ENCODE measurements around the gene HOXD8. TPM values are rescaled to one million over a fixed set of nuclear protein-coding genes. Genes with fewer than 3 reads are reported as not detected.

HOXD8 gene
- total and polyA plus RNA-seq, 2 of the 8 experiments (the other 6 are each of a cell fraction or from before 2014, with no cell fraction given): not detected

DNA sequence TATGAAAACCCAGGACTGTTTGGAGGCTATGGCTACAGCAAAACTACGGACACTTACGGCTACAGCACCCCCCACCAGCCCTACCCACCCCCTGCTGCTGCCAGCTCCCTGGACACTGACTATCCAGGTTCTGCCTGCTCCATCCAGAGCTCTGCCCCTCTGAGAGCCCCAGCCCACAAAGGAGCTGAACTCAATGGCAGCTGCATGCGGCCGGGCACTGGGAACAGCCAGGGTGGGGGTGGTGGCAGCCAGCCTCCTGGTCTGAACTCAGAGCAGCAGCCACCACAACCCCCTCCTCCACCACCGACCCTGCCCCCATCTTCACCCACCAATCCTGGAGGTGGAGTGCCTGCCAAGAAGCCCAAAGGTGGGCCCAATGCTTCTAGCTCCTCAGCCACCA lies 39.7 kb downstream of the HOXD8 start:
- Histone ChIP-seq H3K4ac (replicated peaks; ENCODE audit: insufficient read length, low read depth, low read length) (no peak overlapping the region), H2AK5ac (ENCODE audit: low read depth, low read length) (no peak overlapping the region), H2BK5ac (ENCODE audit: low read depth, low read length) (no peak overlapping the region), H3K27me3 (replicated peaks in 1 of 4; ENCODE audit: control insufficient read depth in 3 of 4, extremely low read depth in 1 of 4, insufficient read depth in 3 of 4, low read length in 3 of 4) (peaks cover 95 to 100% (median 99%) of the 10 kb centered on the region in 4 experiments), H4K5ac (ENCODE audit: insufficient read length, low read depth, low read length) (no peak overlapping the region), H4K91ac (replicated peaks; ENCODE audit: insufficient read length, low read length) (no peak overlapping the region), H3K14ac (ENCODE audit: insufficient read length) (no peak overlapping the region), H2BK15ac (ENCODE audit: low read length) (no peak overlapping the region), H2BK12ac (ENCODE audit: low read depth, low read length) (no peak overlapping the region), H3K18ac (ENCODE audit: extremely low read depth, low read length) (no peak overlapping the region), H2BK120ac (replicated peaks; ENCODE audit: low read depth, low read length) (no peak overlapping the region), H4K8ac (ENCODE audit: extremely low read depth, insufficient read depth, low read length) (no peak overlapping the region), H4K20me1 (replicated peaks in 1 of 2; ENCODE audit: control insufficient read depth in 1 of 2, insufficient read depth in 2 of 2, low read length in 2 of 2) (peaks cover 9 to 38% of the 10 kb centered on the region in 2 experiments), H3K23me2 (ENCODE audit: low read depth, low read length) (peaks cover 5% of the 10 kb centered on the region; the same call in 1 of the 2 replicates), H2BK20ac (ENCODE audit: low read length) (no peak overlapping the region), H3K9ac (replicated peaks in 1 of 4; ENCODE audit: extremely low read depth in 1 of 4, low read depth in 3 of 4, low read length in 3 of 4) (no peak overlapping the region), H3K79me2 (ENCODE audit: control insufficient read depth in 1 of 2, insufficient read depth in 2 of 2, low read length in 2 of 2) (no peaks in the 10 kb centered on the region), H3K56ac (replicated peaks; ENCODE audit: insufficient read length, low read depth, low read length) (no peak overlapping the region), H3K9me3 (ENCODE audit: insufficient read depth in 2 of 2, low read depth in 1 of 2, low read length in 1 of 2) (no peaks in the 10 kb centered on the region), H3K36me3 (ENCODE audit: control insufficient read depth in 2 of 4, insufficient read depth in 4 of 4, low read length in 3 of 4) (no peaks in the 10 kb centered on the region; a peak in 1 of 8 replicates), H3K79me1 (ENCODE audit: low read depth, low read length) (no peaks in the 10 kb centered on the region), H3K4me2 (ENCODE audit: insufficient read depth in 1 of 2, low read depth in 2 of 2, low read length in 2 of 2) (no peak overlapping the region), H3K23ac (ENCODE audit: insufficient read length) (no peak overlapping the region), H3K27ac (ENCODE audit: low read depth, low read length) (no peak overlapping the region), H3K4me3 (ENCODE audit: extremely low read depth in 1 of 4, insufficient read depth in 2 of 4, low read depth in 3 of 4, low read length in 4 of 4) (no peak overlapping the region), H3K4me1 (replicated peaks in 1 of 4; ENCODE audit: control insufficient read depth in 3 of 4, insufficient read depth in 4 of 4, low read length in 3 of 4) (peaks cover 0 to 16% (median 10%) of the 10 kb centered on the region in 4 experiments; a peak in 5 of 7 replicates), H2AFZ (ENCODE audit: low read length) (no peak overlapping the region)
- POLR2A ChIA-PET (ENCODE audit: partially characterized antibody): no interaction called here
- CTCF ChIA-PET (ENCODE audit: partially characterized antibody): interaction anchor here (0.7 to 4.4 kb wide), 15 partner anchors 9 to 979 kb away, joined by 3 to 21 read pairs (median 4); partner anchors contain the start of gene HOXD4
- no peak for DNase-seq (ENCODE audit: low read depth in 1 of 2, low spot score in 2 of 2)
- FAIRE-seq: no peak
- 58% methylated on average over 5 of the region's 5 CpGs; no CpG with 5 or more reads in 1 of the 2 experiments for WGBS, 2 experiments (ENCODE audit: extremely low coverage in 1 of 2, insufficient coverage in 1 of 2, insufficient read length in 1 of 2, insufficient replicate concordance in 2 of 2, low coverage in 1 of 2, low lambda C conversion rate in 2 of 2, missing lambda C conversion rate in 1 of 2)
- no peak for TF ChIP-seq TAF7 (optimal IDR thresholded peaks at IDR 0.05; ENCODE audit: borderline replicate concordance, low read depth, low read length)
- TF ChIP-seq, protein P1, sequence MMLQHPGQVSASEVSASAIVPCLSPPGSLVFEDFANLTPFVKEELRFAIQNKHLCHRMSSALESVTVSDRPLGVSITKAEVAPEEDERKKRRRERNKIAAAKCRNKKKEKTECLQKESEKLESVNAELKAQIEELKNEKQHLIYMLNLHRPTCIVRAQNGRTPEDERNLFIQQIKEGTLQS (IDR thresholded peaks at IDR 0.05; ENCODE audit: insufficient read depth, low read depth, low read length): no peak
- TF ChIP-seq POLR2A (IDR thresholded peaks at IDR 0.05; ENCODE audit: control extremely low read depth in 1 of 2, low read depth in 2 of 2, low read length in 2 of 2): no peak
- TF ChIP-seq, protein P2, sequence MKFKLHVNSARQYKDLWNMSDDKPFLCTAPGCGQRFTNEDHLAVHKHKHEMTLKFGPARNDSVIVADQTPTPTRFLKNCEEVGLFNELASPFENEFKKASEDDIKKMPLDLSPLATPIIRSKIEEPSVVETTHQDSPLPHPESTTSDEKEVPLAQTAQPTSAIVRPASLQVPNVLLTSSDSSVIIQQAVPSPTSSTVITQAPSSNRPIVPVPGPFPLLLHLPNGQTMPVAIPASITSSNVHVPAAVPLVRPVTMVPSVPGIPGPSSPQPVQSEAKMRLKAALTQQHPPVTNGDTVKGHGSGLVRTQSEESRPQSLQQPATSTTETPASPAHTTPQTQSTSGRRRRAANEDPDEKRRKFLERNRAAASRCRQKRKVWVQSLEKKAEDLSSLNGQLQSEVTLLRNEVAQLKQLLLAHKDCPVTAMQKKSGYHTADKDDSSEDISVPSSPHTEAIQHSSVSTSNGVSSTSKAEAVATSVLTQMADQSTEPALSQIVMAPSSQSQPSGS (IDR thresholded peaks at IDR 0.05; ENCODE audit: low read length): no peak
- no peak for TF ChIP-seq MAFK (IDR thresholded peaks at IDR 0.05; ENCODE audit: low read depth, low read length)
- TF ChIP-seq, protein P3, sequence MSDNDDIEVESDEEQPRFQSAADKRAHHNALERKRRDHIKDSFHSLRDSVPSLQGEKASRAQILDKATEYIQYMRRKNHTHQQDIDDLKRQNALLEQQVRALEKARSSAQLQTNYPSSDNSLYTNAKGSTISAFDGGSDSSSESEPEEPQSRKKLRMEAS (IDR thresholded peaks at IDR 0.05): no peak
- TF ChIP-seq BRCA1 (IDR thresholded peaks at IDR 0.05; ENCODE audit: low read depth, low read length): no peak
- TF ChIP-seq EGR1 (IDR thresholded peaks at IDR 0.05; ENCODE audit: borderline replicate concordance, low read depth, low read length): no peak
